ENCODE measurements around the gene ELOVL4. TPM values are rescaled to one million over a fixed set of nuclear protein-coding genes. Genes with fewer than 3 reads are reported as not detected.

ELOVL4 gene
- polyA plus RNA-seq, 3 donors = not detected

- Histone ChIP-seq H2AFZ (ENCODE audit: insufficient read depth, low read depth, low read length, poor library complexity, severe bottlenecking) (no peak overlapping the region), H3K79me2 (ENCODE audit: insufficient read depth, low read length) (no peaks in the 10 kb centered on the region), H3K36me3 (replicated peaks in 1 of 2; ENCODE audit: control insufficient read depth in 1 of 2, insufficient read depth in 2 of 2, low read length in 2 of 2) (no peaks in the 10 kb centered on the region), H4K20me1 (ENCODE audit: insufficient read depth, low read length) (no peaks in the 10 kb centered on the region), H3K27me3 (ENCODE audit: control insufficient read depth in 2 of 2, insufficient read depth in 2 of 2, low read length in 2 of 2) (peaks cover 0 to 7% of the 10 kb centered on the region in 2 donors), H3K4me1 (ENCODE audit: control insufficient read depth in 1 of 2, insufficient read depth in 2 of 2, low read length in 2 of 2) (no peaks in the 10 kb centered on the region), H3K9ac (ENCODE audit: insufficient read depth, low read length, poor library complexity, severe bottlenecking) (no peak overlapping the region), H3K9me3 (replicated peaks in 1 of 2; ENCODE audit: control insufficient read depth in 1 of 2, insufficient read depth in 1 of 2, low read length in 2 of 2) (no peaks in the 10 kb centered on the region), H3K27ac (ENCODE audit: low read depth in 1 of 2, low read length in 2 of 2) (no peak overlapping the region), H3K4me2 (replicated peaks; ENCODE audit: extremely low read depth, low read length, poor library complexity, severe bottlenecking) (no peak overlapping the region), H3K4me3 (replicated peaks in 1 of 3; ENCODE audit: low read depth in 2 of 3, low read length in 3 of 3) (no peak overlapping the region)
- WGBS (ENCODE audit: insufficient coverage) = no CpG with 5 or more reads among the region's 1 CpG
- peaks cover 0 to 3% (median 0%) of the 10 kb centered on the region in 7 donors for H3K9me3 Mint-ChIP-seq
- H3K36me3 Mint-ChIP-seq = no peaks in the 10 kb centered on the region
- peaks cover under 1 to 10% (median 7%) of the 10 kb centered on the region in 3 donors for H3K27me3 Mint-ChIP-seq (ENCODE audit: low read depth in 3 of 3)
- no peaks in the 10 kb centered on the region for H3K4me1 Mint-ChIP-seq
- H3K27ac Mint-ChIP-seq = no peak overlapping the region
- no peak overlapping the region for H3K4me3 Mint-ChIP-seq
- DNase-seq = no peak
- intact Hi-C loops (cut with micrococcal nuclease) = no loop called here
- TF ChIP-seq, protein P1, sequence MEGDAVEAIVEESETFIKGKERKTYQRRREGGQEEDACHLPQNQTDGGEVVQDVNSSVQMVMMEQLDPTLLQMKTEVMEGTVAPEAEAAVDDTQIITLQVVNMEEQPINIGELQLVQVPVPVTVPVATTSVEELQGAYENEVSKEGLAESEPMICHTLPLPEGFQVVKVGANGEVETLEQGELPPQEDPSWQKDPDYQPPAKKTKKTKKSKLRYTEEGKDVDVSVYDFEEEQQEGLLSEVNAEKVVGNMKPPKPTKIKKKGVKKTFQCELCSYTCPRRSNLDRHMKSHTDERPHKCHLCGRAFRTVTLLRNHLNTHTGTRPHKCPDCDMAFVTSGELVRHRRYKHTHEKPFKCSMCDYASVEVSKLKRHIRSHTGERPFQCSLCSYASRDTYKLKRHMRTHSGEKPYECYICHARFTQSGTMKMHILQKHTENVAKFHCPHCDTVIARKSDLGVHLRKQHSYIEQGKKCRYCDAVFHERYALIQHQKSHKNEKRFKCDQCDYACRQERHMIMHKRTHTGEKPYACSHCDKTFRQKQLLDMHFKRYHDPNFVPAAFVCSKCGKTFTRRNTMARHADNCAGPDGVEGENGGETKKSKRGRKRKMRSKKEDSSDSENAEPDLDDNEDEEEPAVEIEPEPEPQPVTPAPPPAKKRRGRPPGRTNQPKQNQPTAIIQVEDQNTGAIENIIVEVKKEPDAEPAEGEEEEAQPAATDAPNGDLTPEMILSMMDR (IDR thresholded peaks at IDR 0.05) = no peak
These were observed 18.8 kb downstream of the ELOVL4 start for GRCh38 chr6:79928478-79928998.

- peaks cover 0 to 7% of the 10 kb centered on the region in 2 donors for H3K27me3 ChIP-seq (ENCODE audit: control insufficient read depth in 2 of 2, insufficient read depth in 2 of 2, low read length in 2 of 2)
- H3K4me1 ChIP-seq (ENCODE audit: control insufficient read depth in 1 of 2, insufficient read depth in 2 of 2, low read length in 2 of 2) = no peaks in the 10 kb centered on the region
- no peaks in the 10 kb centered on the region for H3K36me3 ChIP-seq (replicated peaks in 1 of 2; ENCODE audit: control insufficient read depth in 1 of 2, insufficient read depth in 2 of 2, low read length in 2 of 2)
- Mint-ChIP-seq H3K4me3 (no peak overlapping the region), H3K9me3 (peaks cover 0 to 3% (median 0%) of the 10 kb centered on the region in 7 donors), H3K27me3 (ENCODE audit: low read depth in 3 of 3) (peaks cover 0 to 10% (median 10%) of the 10 kb centered on the region in 3 donors), H3K4me1 (no peaks in the 10 kb centered on the region), H3K36me3 (no peaks in the 10 kb centered on the region), H3K27ac (no peak overlapping the region)
- H3K79me2 ChIP-seq (ENCODE audit: insufficient read depth, low read length) = no peaks in the 10 kb centered on the region
- H3K4me2 ChIP-seq (replicated peaks; ENCODE audit: extremely low read depth, low read length, poor library complexity, severe bottlenecking) = no peak overlapping the region
- intact Hi-C loops (cut with micrococcal nuclease) = no loop called here
- WGBS (ENCODE audit: insufficient coverage) = no CpG with 5 or more reads among the region's 3 CpGs
- no peak overlapping the region for H3K27ac ChIP-seq (ENCODE audit: low read depth in 1 of 2, low read length in 2 of 2)
- no peaks in the 10 kb centered on the region for H3K9me3 ChIP-seq (replicated peaks in 1 of 2; ENCODE audit: control insufficient read depth in 1 of 2, insufficient read depth in 1 of 2, low read length in 2 of 2)
- H4K20me1 ChIP-seq (ENCODE audit: insufficient read depth, low read length) = no peaks in the 10 kb centered on the region
- no peak overlapping the region for H2AFZ ChIP-seq (ENCODE audit: insufficient read depth, low read depth, low read length, poor library complexity, severe bottlenecking)
- H3K9ac ChIP-seq (ENCODE audit: insufficient read depth, low read length, poor library complexity, severe bottlenecking) = no peak overlapping the region
- H3K4me3 ChIP-seq (replicated peaks in 1 of 3; ENCODE audit: low read depth in 2 of 3, low read length in 3 of 3) = no peak overlapping the region
- TF ChIP-seq, protein P1 (IDR thresholded peaks at IDR 0.05) = no peak
- DNase-seq = no peak
These were observed 19.6 kb downstream of the ELOVL4 start for GRCh38 chr6:79927758-79928157.
